Sigmoid colon (tissue), 7 donors: Measurements from ENCODE around the gene MEGF8. TPM values are rescaled to one million over a fixed set of nuclear protein-coding genes. Genes with fewer than 3 reads are reported as not detected.

Source experiments
- DNase-seq: peaks from one replicate; pipeline ENCODE4 v3.0.0-alpha.2; 2019
- H3K27ac ChIP-seq, 4 donors: fragments of 200-600 bp; sonication (generic); one replicate each; pipeline ENCODE4 v1.5.1; 2016 to 2019; ENCODE audit warnings: mild to moderate bottlenecking in 1 of 4
- H3K27me3 ChIP-seq, 3 donors: fragments of 200-600 bp; sonication (generic); one replicate each; pipeline ENCODE4 v1.5.1; 2019; ENCODE audit warnings: mild to moderate bottlenecking in 1 of 3
- H3K36me3 ChIP-seq, 4 donors: fragments of 200-600 bp; sonication (generic); one replicate each; pipeline ENCODE4 v1.5.1; 2016 to 2019
- H3K4me1 ChIP-seq, 4 donors: fragments of 200-600 bp; sonication (generic); one replicate each; pipeline ENCODE4 v1.5.1; 2017 to 2019
- H3K4me3 ChIP-seq, 4 donors: fragments of 200-600 bp; sonication (generic); one replicate each; pipeline ENCODE4 v1.5.1; 2017 to 2019; ENCODE audit warnings: mild to moderate bottlenecking in 2 of 4, moderate library complexity in 1 of 4
- H3K9me3 ChIP-seq, 4 donors: fragments of 200-600 bp in 3 of 4; sonication (generic) in 3 of 4; one replicate each; pipeline versions ENCODE4 v1.5.1 to v1.6.1; 2013 to 2019
- EP300 ChIP-seq, 4 donors: sonication (generic); formaldehyde crosslinking; IDR thresholded peaks; one replicate each; pipeline ENCODE4 v1.6.1; 2017; ENCODE audit warnings: antibody characterized with exemption in 4 of 4
- POLR2A ChIP-seq, 2 donors: fragments of 450-650 bp; IDR thresholded peaks; one replicate each; pipeline ENCODE4 v1.6.1; 2016; ENCODE audit warnings: antibody characterized with exemption in 2 of 2, mild to moderate bottlenecking in 2 of 2, moderate library complexity in 2 of 2
- POLR2AphosphoS5 ChIP-seq, 4 donors: sonication (generic); formaldehyde crosslinking; IDR thresholded peaks; one replicate each; pipeline ENCODE4 v1.6.1; 2017; ENCODE audit warnings: antibody characterized with exemption in 4 of 4
- WGBS, 2 donors: extraction: QIAGEN DNeasy Blood & Tissue Kit; methylation state at CpG; one replicate each; pipeline ENCODE4 v1.1.7; 2013; 5-methylcytosine and 5-hydroxymethylcytosine counted together
- intact Hi-C: fragments of 100-400 bp; cut with DNase I; formaldehyde crosslinking; loops from one replicate; pipeline ENCODE4 v1.15.1; 2023
- polyA plus RNA-seq, 3 donors: library from polyadenylated mRNA; stranded (reverse); fragments of 200-250 nt; gene quantifications; one replicate each; pipeline ENCODE4 v1.2.3, GENCODE V29; 2013
- total RNA-seq, 4 donors: library from RNA; depleted of rRNA; stranded (reverse); fragments of >200 nt; gene quantifications; one replicate each; pipeline ENCODE4 v1.1.0, GENCODE V29; 2016
- TF ChIP-seq, protein P1 (sequence below), 4 experiments: fragments of 450-650 bp in 3 of 4; fragments of 200-600 bp in 1 of 4; IDR thresholded peaks; one replicate each; pipeline ENCODE4 v1.5.1; 2016 to 2019; ENCODE audit warnings: antibody characterized with exemption in 4 of 4, mild to moderate bottlenecking in 3 of 4, moderate library complexity in 2 of 4
- donor health status: healthy with polysubstance abuse.
- donor health status: Bipolar disorder and iron deficiency.
- donor health status: healthy.

The MEGF8 gene
- total and polyA plus RNA-seq, 7 donors, result 1.8 to 21.6 (median 5.9) TPM

GRCh38 chr19:42355896-42356295 is 30.5 kb downstream of the MEGF8 start:
- TF ChIP-seq POLR2A (IDR thresholded peaks at IDR 0.05) (no peak), EP300 (IDR thresholded peaks at IDR 0.05) (no peak), POLR2AphosphoS5 (IDR thresholded peaks at IDR 0.05) (no peak)
- TF ChIP-seq, protein P1, sequence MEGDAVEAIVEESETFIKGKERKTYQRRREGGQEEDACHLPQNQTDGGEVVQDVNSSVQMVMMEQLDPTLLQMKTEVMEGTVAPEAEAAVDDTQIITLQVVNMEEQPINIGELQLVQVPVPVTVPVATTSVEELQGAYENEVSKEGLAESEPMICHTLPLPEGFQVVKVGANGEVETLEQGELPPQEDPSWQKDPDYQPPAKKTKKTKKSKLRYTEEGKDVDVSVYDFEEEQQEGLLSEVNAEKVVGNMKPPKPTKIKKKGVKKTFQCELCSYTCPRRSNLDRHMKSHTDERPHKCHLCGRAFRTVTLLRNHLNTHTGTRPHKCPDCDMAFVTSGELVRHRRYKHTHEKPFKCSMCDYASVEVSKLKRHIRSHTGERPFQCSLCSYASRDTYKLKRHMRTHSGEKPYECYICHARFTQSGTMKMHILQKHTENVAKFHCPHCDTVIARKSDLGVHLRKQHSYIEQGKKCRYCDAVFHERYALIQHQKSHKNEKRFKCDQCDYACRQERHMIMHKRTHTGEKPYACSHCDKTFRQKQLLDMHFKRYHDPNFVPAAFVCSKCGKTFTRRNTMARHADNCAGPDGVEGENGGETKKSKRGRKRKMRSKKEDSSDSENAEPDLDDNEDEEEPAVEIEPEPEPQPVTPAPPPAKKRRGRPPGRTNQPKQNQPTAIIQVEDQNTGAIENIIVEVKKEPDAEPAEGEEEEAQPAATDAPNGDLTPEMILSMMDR (IDR thresholded peaks at IDR 0.05), result no peak
- Histone ChIP-seq H3K9me3 (no peaks in the 10 kb centered on the region), H3K27me3 (no peaks in the 10 kb centered on the region), H3K4me1 (no peaks in the 10 kb centered on the region), H3K36me3 (peaks cover 17 to 90% (median 34%) of the 10 kb centered on the region in 4 donors), H3K27ac (no peak overlapping the region), H3K4me3 (no peak overlapping the region)
- 96% methylated on average over 12 of the region's 12 CpGs for WGBS, 2 donors
- intact Hi-C loops, result no loop called here
- DNase-seq, result no peak

DNA sequence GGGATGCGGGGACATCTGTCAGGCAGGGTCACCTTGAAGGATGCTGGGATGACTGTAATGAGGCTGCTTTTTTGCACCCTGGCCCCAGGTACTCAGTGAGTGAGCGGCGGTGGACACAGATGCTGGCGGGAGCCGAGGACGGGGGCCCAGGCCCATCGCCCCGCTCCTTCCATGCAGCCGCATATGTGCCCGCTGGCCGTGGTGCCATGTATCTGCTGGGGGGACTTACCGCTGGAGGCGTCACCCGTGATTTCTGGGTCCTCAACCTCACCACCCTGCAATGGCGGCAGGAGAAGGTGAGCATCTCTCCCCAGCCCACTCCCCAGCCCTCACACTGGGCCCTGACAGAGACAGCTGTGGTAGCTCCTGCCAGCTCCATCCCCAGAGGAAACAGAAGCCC is 31.3 kb downstream of the MEGF8 start:
- Histone ChIP-seq H3K9me3 (no peaks in the 10 kb centered on the region), H3K4me1 (no peaks in the 10 kb centered on the region), H3K4me3 (no peak overlapping the region), H3K36me3 (peaks cover 17 to 85% (median 34%) of the 10 kb centered on the region in 4 donors), H3K27me3 (no peaks in the 10 kb centered on the region), H3K27ac (no peak overlapping the region)
- intact Hi-C loops, result no loop called here
- DNase-seq, result no peak
- 97 to 98% methylated on average over 15 of the region's 15 CpGs for WGBS, 2 donors
- TF ChIP-seq EP300 (IDR thresholded peaks at IDR 0.05) (no peak), POLR2A (IDR thresholded peaks at IDR 0.05) (no peak), POLR2AphosphoS5 (IDR thresholded peaks at IDR 0.05) (no peak)
- TF ChIP-seq, protein P1 (IDR thresholded peaks at IDR 0.05), result no peak

- no peaks in the 10 kb centered on the region for H3K27me3 ChIP-seq
- no peaks in the 10 kb centered on the region for H3K4me1 ChIP-seq
- whole genome bisulfite sequencing, 2 donors, result 91 to 92% methylated on average over 12 of the region's 12 CpGs
- no peak overlapping the region for H3K4me3 ChIP-seq
- no peak for DNase-seq
- H3K27ac ChIP-seq, result no peak overlapping the region
- intact Hi-C loops, result no loop called here
- peaks cover 17 to 85% (median 34%) of the 10 kb centered on the region in 4 donors for H3K36me3 ChIP-seq
- TF ChIP-seq POLR2A (IDR thresholded peaks at IDR 0.05) (no peak), EP300 (IDR thresholded peaks at IDR 0.05) (no peak), POLR2AphosphoS5 (IDR thresholded peaks at IDR 0.05) (no peak)
- TF ChIP-seq, protein P1 (IDR thresholded peaks at IDR 0.05), result no peak
- H3K9me3 ChIP-seq, result no peaks in the 10 kb centered on the region
Observed at GRCh38 chr19:42357290-42357689, 31.9 kb downstream of the MEGF8 start.

GRCh38 chr19:42360787-42361544 is 35.5 kb downstream of the MEGF8 start:
- H3K27me3 ChIP-seq, result no peaks in the 10 kb centered on the region
- no peak for DNase-seq
- H3K27ac ChIP-seq, result no peak overlapping the region
- H3K4me3 ChIP-seq, result no peak overlapping the region
- peaks cover 16 to 68% (median 34%) of the 10 kb centered on the region in 4 donors for H3K36me3 ChIP-seq
- peaks cover 0 to 10% (median 0%) of the 10 kb centered on the region in 4 donors for H3K4me1 ChIP-seq
- 92% methylated on average over 16 of the region's 16 CpGs for WGBS, 2 donors
- H3K9me3 ChIP-seq, result no peaks in the 10 kb centered on the region
- TF ChIP-seq EP300 (IDR thresholded peaks at IDR 0.05) (no peak), POLR2AphosphoS5 (IDR thresholded peaks at IDR 0.05) (no peak), POLR2A (IDR thresholded peaks at IDR 0.05) (no peak)
- TF ChIP-seq, protein P1 (IDR thresholded peaks at IDR 0.05), result no peak
- intact Hi-C loops, result no loop called here
